Prostate gland (tissue), 2 donors: ENCODE results near the gene JMJD8.

Experiments used
- POLR2A ChIP-seq: fragments of 450-650 bp; IDR thresholded peaks from one replicate; pipeline ENCODE4 v1.6.1; 2016; ENCODE audit warnings: antibody characterized with exemption, mild to moderate bottlenecking
- POLR2AphosphoS5 ChIP-seq: sonication (generic); formaldehyde crosslinking; IDR thresholded peaks from one replicate; pipeline ENCODE4 v1.6.1; 2017; ENCODE audit warnings: antibody characterized with exemption
- TF ChIP-seq, protein P1 (sequence below), 4 experiments: fragments of 200-600 bp in 2 of 4; fragments of 450-650 bp in 2 of 4; sonication (generic) in 2 of 4; IDR thresholded peaks; 1 replicate in 3 of 4; 2 replicates in 1 of 4; pipeline ENCODE4 v1.5.1; 2016 to 2019; ENCODE audit warnings: antibody characterized with exemption in 4 of 4, mild to moderate bottlenecking in 2 of 4, moderate library complexity in 2 of 4

DNA sequence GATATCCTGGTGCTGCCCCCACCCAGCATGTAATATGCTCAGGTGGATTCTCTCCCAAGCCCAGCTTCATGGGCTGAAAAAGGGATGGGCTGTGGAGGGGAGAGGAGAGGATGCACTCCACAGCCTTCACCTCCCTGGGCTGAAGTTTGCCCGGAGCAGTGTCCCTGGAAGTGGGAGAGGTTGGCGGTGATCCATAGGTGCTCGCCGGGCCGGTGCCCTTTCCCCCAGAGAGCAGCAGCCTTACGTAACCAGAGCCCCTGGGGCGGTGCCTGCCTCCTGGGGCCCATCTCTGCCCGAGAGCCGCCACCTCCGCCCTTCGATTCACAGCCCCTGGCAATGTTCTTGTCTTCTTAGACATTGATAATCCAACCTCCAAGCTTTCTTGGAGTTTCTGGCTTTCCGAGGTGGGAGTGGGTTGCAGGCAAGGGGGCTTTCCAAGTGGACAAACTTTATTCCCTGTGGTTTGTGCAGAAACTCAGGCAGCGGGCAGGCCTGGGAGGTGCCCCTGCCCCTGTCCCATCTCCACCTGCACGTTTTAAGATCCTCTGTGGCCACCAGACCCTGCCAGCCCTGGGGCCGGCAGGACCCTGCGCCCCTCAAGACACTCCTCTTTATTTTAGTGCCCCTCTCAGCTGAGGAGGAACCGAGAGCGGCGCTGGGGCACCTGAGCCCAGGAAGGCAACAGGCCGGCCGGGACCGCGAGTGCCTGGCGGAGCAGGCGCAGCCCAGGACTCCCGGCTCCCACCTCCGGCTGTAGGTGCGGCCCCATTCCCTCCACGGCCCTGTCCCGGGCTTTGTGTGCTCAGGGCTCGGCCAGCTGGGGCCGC, 38.1 kb downstream of the JMJD8 start:
- TF ChIP-seq POLR2A = no peak
- TF ChIP-seq, protein P1, sequence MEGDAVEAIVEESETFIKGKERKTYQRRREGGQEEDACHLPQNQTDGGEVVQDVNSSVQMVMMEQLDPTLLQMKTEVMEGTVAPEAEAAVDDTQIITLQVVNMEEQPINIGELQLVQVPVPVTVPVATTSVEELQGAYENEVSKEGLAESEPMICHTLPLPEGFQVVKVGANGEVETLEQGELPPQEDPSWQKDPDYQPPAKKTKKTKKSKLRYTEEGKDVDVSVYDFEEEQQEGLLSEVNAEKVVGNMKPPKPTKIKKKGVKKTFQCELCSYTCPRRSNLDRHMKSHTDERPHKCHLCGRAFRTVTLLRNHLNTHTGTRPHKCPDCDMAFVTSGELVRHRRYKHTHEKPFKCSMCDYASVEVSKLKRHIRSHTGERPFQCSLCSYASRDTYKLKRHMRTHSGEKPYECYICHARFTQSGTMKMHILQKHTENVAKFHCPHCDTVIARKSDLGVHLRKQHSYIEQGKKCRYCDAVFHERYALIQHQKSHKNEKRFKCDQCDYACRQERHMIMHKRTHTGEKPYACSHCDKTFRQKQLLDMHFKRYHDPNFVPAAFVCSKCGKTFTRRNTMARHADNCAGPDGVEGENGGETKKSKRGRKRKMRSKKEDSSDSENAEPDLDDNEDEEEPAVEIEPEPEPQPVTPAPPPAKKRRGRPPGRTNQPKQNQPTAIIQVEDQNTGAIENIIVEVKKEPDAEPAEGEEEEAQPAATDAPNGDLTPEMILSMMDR (IDR thresholded peaks at IDR 0.05) = no peak
- no peak for TF ChIP-seq POLR2AphosphoS5
